OCI-LY1 (cell line): ENCODE results near the gene FAM107B.

Experiments used
- H2AFZ ChIP-seq: fragments of 200-600 bp; sonication (generic), shearing (Covaris generic); 2 replicates; pipeline ENCODE4 v1.6.0; 2014; ENCODE audit warnings: antibody characterized with exemption, mild to moderate bottlenecking, low read length
- H3F3A ChIP-seq: fragments of 200-600 bp; sonication (generic), shearing (Covaris generic); 2 replicates; pipeline ENCODE4 v1.6.0; 2014; ENCODE audit warnings: mild to moderate bottlenecking, antibody characterized with exemption, low read length, moderate library complexity; ENCODE audit not compliant: insufficient read depth
- H3K27ac ChIP-seq: fragments of 200-600 bp; sonication (generic); 2 replicates; pipeline ENCODE4 v1.5.1; 2014; ENCODE audit warnings: low read length, mixed run types, mild to moderate bottlenecking, low read depth; ENCODE audit not compliant: poor library complexity, severe bottlenecking
- H3K27me3 ChIP-seq: fragments of 200-600 bp; sonication (generic); 2 replicates; pipeline ENCODE4 v1.6.0; 2014; ENCODE audit warnings: antibody characterized with exemption, mild to moderate bottlenecking, low read length, moderate library complexity; ENCODE audit not compliant: insufficient read depth
- H3K36me3 ChIP-seq: fragments of 200-600 bp; sonication (generic); 2 replicates; pipeline ENCODE4 v1.6.1; 2014; ENCODE audit warnings: mild to moderate bottlenecking, antibody characterized with exemption, low read length, moderate library complexity, mixed read lengths; ENCODE audit not compliant: insufficient read depth
- H3K4me1 ChIP-seq: fragments of 200-600 bp; sonication (generic); 2 replicates; pipeline ENCODE4 v1.5.1; 2014; ENCODE audit warnings: mild to moderate bottlenecking, low read length, moderate library complexity; ENCODE audit not compliant: insufficient read depth, severe bottlenecking
- H3K4me2 ChIP-seq: fragments of 200-600 bp; sonication (generic), shearing (Covaris generic); 2 replicates; pipeline ENCODE4 v1.6.1; 2014; ENCODE audit warnings: low read length
- H3K4me3 ChIP-seq: fragments of 200-600 bp; sonication (generic); 2 replicates; pipeline ENCODE4 v1.5.1; 2014; ENCODE audit warnings: low read length, low read depth, mild to moderate bottlenecking, mixed read lengths; ENCODE audit not compliant: poor library complexity, severe bottlenecking
- H3K79me2 ChIP-seq: fragments of 200-600 bp; shearing (Covaris generic); 2 replicates; pipeline ENCODE4 v1.6.1; 2016; ENCODE audit warnings: mixed run types, low read length, mixed read lengths; ENCODE audit not compliant: insufficient read depth
- H3K9ac ChIP-seq: fragments of 200-600 bp; sonication (generic), shearing (Covaris generic); 2 replicates; pipeline ENCODE4 v1.6.1; 2014; ENCODE audit warnings: mild to moderate bottlenecking, low read length, mixed read lengths
- H3K9me2 ChIP-seq: fragments of 200-600 bp; sonication (generic), shearing (Covaris generic); 2 replicates; pipeline ENCODE4 v1.6.1; 2014; ENCODE audit warnings: low read depth, mild to moderate bottlenecking, low read length, mixed read lengths
- H3K9me3 ChIP-seq: fragments of 200-600 bp; shearing (Covaris generic); 2 replicates; pipeline ENCODE4 v1.6.1; 2014; ENCODE audit warnings: low read length, mixed read lengths
- H4K20me1 ChIP-seq: fragments of 200-600 bp; sonication (generic), shearing (Covaris generic); 2 replicates; pipeline ENCODE4 v1.6.0; 2016; ENCODE audit warnings: mild to moderate bottlenecking, low read length; ENCODE audit not compliant: insufficient read depth
- CTCF ChIP-seq: fragments of 200-600 bp; sonication (generic), shearing (Covaris generic); IDR thresholded peaks from 2 replicates; pipeline ENCODE4 v1.5.1; 2017; ENCODE audit warnings: mild to moderate bottlenecking, antibody characterized with exemption, low read length, moderate library complexity, mixed read lengths
- EZH2 ChIP-seq: fragments of 200-600 bp; sonication (generic), shearing (Covaris generic); IDR thresholded peaks from 2 replicates; pipeline ENCODE4 v1.8.0; 2017; ENCODE audit warnings: borderline replicate concordance, mixed run types, mild to moderate bottlenecking, antibody characterized with exemption, low read length, moderate library complexity, mixed read lengths

Gene FAM107B

GRCh38 chr10:14758451-14758850 is 16.2 kb downstream of the FAM107B start:
- peaks cover 56% of the 10 kb centered on the region for H3K4me1 ChIP-seq
- H3K9ac ChIP-seq = peak overlapping the region; percentile 35; the same call in 1 of the 2 replicates
- TF ChIP-seq CTCF (no peak), EZH2 (no peak)
- no peak overlapping the region for H2AFZ ChIP-seq
- no peak overlapping the region for H3K4me3 ChIP-seq
- peak overlapping the region; percentile 81 for H3K27ac ChIP-seq
- H4K20me1 ChIP-seq = no peaks in the 10 kb centered on the region
- no peaks in the 10 kb centered on the region for H3K79me2 ChIP-seq
- H3K9me3 ChIP-seq = no peaks in the 10 kb centered on the region
- no peaks in the 10 kb centered on the region for H3K36me3 ChIP-seq
- no peaks in the 10 kb centered on the region for H3F3A ChIP-seq
- H3K9me2 ChIP-seq = no peaks in the 10 kb centered on the region
- peak overlapping the region; percentile 36 for H3K4me2 ChIP-seq
- H3K27me3 ChIP-seq = no peaks in the 10 kb centered on the region

- no peaks in the 10 kb centered on the region for H3K9me3 ChIP-seq
- H3K27me3 ChIP-seq = no peaks in the 10 kb centered on the region
- H3K4me2 ChIP-seq = peak overlapping the region; percentile 36
- H3K27ac ChIP-seq = peak overlapping the region; percentile 81
- H3K9me2 ChIP-seq = no peaks in the 10 kb centered on the region
- H3K4me1 ChIP-seq = peaks cover 61% of the 10 kb centered on the region
- no peaks in the 10 kb centered on the region for H4K20me1 ChIP-seq
- H3F3A ChIP-seq = no peaks in the 10 kb centered on the region
- TF ChIP-seq CTCF (no peak), EZH2 (no peak)
- no peaks in the 10 kb centered on the region for H3K36me3 ChIP-seq
- peak overlapping the region; percentile 35; the same call in 1 of the 2 replicates for H3K9ac ChIP-seq
- H3K79me2 ChIP-seq = no peaks in the 10 kb centered on the region
- no peak overlapping the region for H3K4me3 ChIP-seq
- peak overlapping the region; percentile 43; the same call in 1 of the 2 replicates for H2AFZ ChIP-seq
Observed at GRCh38 chr10:14757986-14758385, 16.7 kb downstream of the FAM107B start.

GRCh38 chr10:14757394-14757793 is 17.3 kb downstream of the FAM107B start:
- no peaks in the 10 kb centered on the region for H4K20me1 ChIP-seq
- H3F3A ChIP-seq = no peaks in the 10 kb centered on the region
- H3K79me2 ChIP-seq = no peaks in the 10 kb centered on the region
- H3K27ac ChIP-seq = peak overlapping the region; percentile 81
- TF ChIP-seq CTCF (no peak), EZH2 (no peak)
- peaks cover 66% of the 10 kb centered on the region for H3K4me1 ChIP-seq
- H3K27me3 ChIP-seq = no peaks in the 10 kb centered on the region
- H3K9me3 ChIP-seq = no peaks in the 10 kb centered on the region
- no peaks in the 10 kb centered on the region for H3K9me2 ChIP-seq
- peak overlapping the region; percentile 35; the same call in 1 of the 2 replicates for H3K9ac ChIP-seq
- H3K36me3 ChIP-seq = no peaks in the 10 kb centered on the region
- peak overlapping the region; percentile 43; the same call in 1 of the 2 replicates for H2AFZ ChIP-seq
- no peak overlapping the region for H3K4me3 ChIP-seq
- peak overlapping the region; percentile 36 for H3K4me2 ChIP-seq
